H1 (cell line): ENCODE results near the gene TSPAN6. TPM values are rescaled to one million over a fixed set of nuclear protein-coding genes. Genes with fewer than 3 reads are reported as not detected.

ENCODE experiments used
- CTCF ChIA-PET: fragments of 300-600 bp; sonication (Branson Sonifier 250); formaldehyde crosslinking; loops from one replicate; lab custom pipeline; 2021; ENCODE audit not compliant: partially characterized antibody; lab: Charles Lee
- POLR2A ChIA-PET: fragments of 300-600 bp; sonication (Branson Sonifier 250); formaldehyde crosslinking; loops from one replicate; lab custom pipeline; 2021; ENCODE audit warnings: inconsistent platforms; ENCODE audit not compliant: partially characterized antibody; lab: Charles Lee
- DNase-seq, 2 experiments: peaks; one replicate each; pipeline versions ENCODE4 v3.0.0 to v3.0.0-alpha.2; 2010 to 2022; ENCODE audit warnings: low spot score in 2 of 2, low read depth in 1 of 2, mixed read lengths in 1 of 2
- FAIRE-seq: peaks from 2 replicates; lab custom pipeline; 2011; peaks lifted over from hg19 to GRCh38; lab: Jason Lieb, UNC
- H2AFZ ChIP-seq: 2 replicates; pipeline ENCODE4 v1.8.1; 2012; ENCODE audit warnings: low read length, inconsistent platforms
- H2AK5ac ChIP-seq: 2 replicates; pipeline ENCODE4 v1.6.1; 2013; ENCODE audit warnings: low read depth, low read length
- H2BK120ac ChIP-seq: replicated peaks from 2 replicates; pipeline ENCODE3; 2013; ENCODE audit warnings: low read depth, low read length, inconsistent platforms
- H2BK12ac ChIP-seq: 2 replicates; pipeline ENCODE4 v1.6.1; 2013; ENCODE audit warnings: low read depth, low read length
- H2BK15ac ChIP-seq: 2 replicates; pipeline ENCODE4 v1.6.1; 2013; ENCODE audit warnings: low read length
- H2BK20ac ChIP-seq: 2 replicates; pipeline ENCODE4 v1.6.1; 2013; ENCODE audit warnings: low read length
- H2BK5ac ChIP-seq: 2 replicates; pipeline ENCODE4 v1.6.1; 2013; ENCODE audit warnings: low read depth, low read length
- H3K14ac ChIP-seq: 2 replicates; pipeline ENCODE4 v1.6.1; 2013; ENCODE audit warnings: inconsistent platforms; ENCODE audit not compliant: insufficient read length
- H3K18ac ChIP-seq: 2 replicates; pipeline ENCODE4 v1.6.1; 2013; ENCODE audit warnings: low read length; ENCODE audit errors: extremely low read depth
- H3K23ac ChIP-seq: 2 replicates; pipeline ENCODE4 v1.6.1; 2013; ENCODE audit warnings: inconsistent platforms; ENCODE audit not compliant: insufficient read length
- H3K23me2 ChIP-seq: 2 replicates; pipeline ENCODE4 v1.6.1; 2013; ENCODE audit warnings: low read depth, low read length
- H3K27ac ChIP-seq: 2 replicates; pipeline ENCODE4 v1.6.1; 2011; ENCODE audit warnings: low read depth, low read length, inconsistent platforms
- H3K27me3 ChIP-seq, 4 experiments: replicated peaks in 1 of 4; 1 replicate in 1 of 4; 2 replicates in 3 of 4; pipeline versions ENCODE4 v1.6.1 to v1.8.1; 2011 to 2013; ENCODE audit warnings: low read length in 3 of 4, mild to moderate bottlenecking in 3 of 4, inconsistent platforms in 2 of 4, mixed read lengths in 2 of 4, moderate library complexity in 1 of 4; ENCODE audit not compliant: control insufficient read depth in 3 of 4, insufficient read depth in 3 of 4; ENCODE audit errors: extremely low read depth in 1 of 4
- H3K36me3 ChIP-seq, 4 experiments: 2 replicates each; pipeline versions ENCODE4 v1.6.1 to v1.8.1; 2011 to 2013; ENCODE audit warnings: mild to moderate bottlenecking in 4 of 4, low read length in 3 of 4, moderate library complexity in 2 of 4, control low read depth in 1 of 4, inconsistent platforms in 1 of 4; ENCODE audit not compliant: insufficient read depth in 4 of 4, control insufficient read depth in 2 of 4
- H3K4ac ChIP-seq: replicated peaks from 2 replicates; pipeline ENCODE3; 2013; ENCODE audit warnings: low read length, low read depth, mixed read lengths, inconsistent platforms; ENCODE audit not compliant: insufficient read length
- H3K4me1 ChIP-seq, 4 experiments: replicated peaks in 1 of 4; 1 replicate in 1 of 4; 2 replicates in 3 of 4; pipeline versions ENCODE4 v1.6.1 to v1.8.1; 2011 to 2013; ENCODE audit warnings: low read length in 3 of 4, inconsistent platforms in 2 of 4, mixed read lengths in 1 of 4; ENCODE audit not compliant: insufficient read depth in 4 of 4, control insufficient read depth in 3 of 4
- H3K4me2 ChIP-seq, 2 experiments: 2 replicates each; pipeline versions ENCODE4 v1.6.1 to v1.8.1; 2011 to 2013; ENCODE audit warnings: low read depth in 2 of 2, low read length in 2 of 2, control low read depth in 1 of 2, inconsistent platforms in 1 of 2, mild to moderate bottlenecking in 1 of 2; ENCODE audit not compliant: insufficient read depth in 1 of 2
- H3K4me3 ChIP-seq, 4 experiments: fragments of 200-600, 300-600 bp in 1 of 4; sonication (generic), shearing (Covaris generic), sonication (Bioruptor Twin) in 1 of 4; 2 replicates each; pipeline versions ENCODE4 v1.5.1 to v1.8.1; 2011 to 2016; ENCODE audit warnings: low read length in 4 of 4, low read depth in 3 of 4, control low read depth in 2 of 4, inconsistent platforms in 2 of 4, mild to moderate bottlenecking in 2 of 4, mixed read lengths in 1 of 4, moderate library complexity in 1 of 4; ENCODE audit not compliant: insufficient read depth in 2 of 4; ENCODE audit errors: extremely low read depth in 1 of 4
- H3K56ac ChIP-seq: replicated peaks from 2 replicates; pipeline ENCODE3; 2013; ENCODE audit warnings: low read depth, mild to moderate bottlenecking, mixed read lengths, low read length, inconsistent platforms; ENCODE audit not compliant: insufficient read length
- H3K79me1 ChIP-seq: 2 replicates; pipeline ENCODE4 v1.6.1; 2013; ENCODE audit warnings: low read depth, low read length, control low read depth
- H3K79me2 ChIP-seq, 2 experiments: 2 replicates each; pipeline versions ENCODE4 v1.6.1 to v1.8.1; 2012 to 2013; ENCODE audit warnings: low read length in 2 of 2, mild to moderate bottlenecking in 2 of 2, inconsistent platforms in 1 of 2; ENCODE audit not compliant: insufficient read depth in 2 of 2, control insufficient read depth in 1 of 2
- H3K9ac ChIP-seq, 4 experiments: replicated peaks in 1 of 4; 1 replicate in 1 of 4; 2 replicates in 3 of 4; pipeline versions ENCODE4 v1.6.1 to v1.8.1; 2011 to 2013; ENCODE audit warnings: low read depth in 3 of 4, low read length in 3 of 4, control low read depth in 2 of 4, mild to moderate bottlenecking in 2 of 4, moderate library complexity in 2 of 4, inconsistent platforms in 1 of 4; ENCODE audit errors: extremely low read depth in 1 of 4
- H3K9me3 ChIP-seq, 2 experiments: 2 replicates each; pipeline versions ENCODE4 v1.6.1 to v1.8.1; 2012 to 2013; ENCODE audit warnings: mild to moderate bottlenecking in 2 of 2, moderate library complexity in 2 of 2, control low read depth in 1 of 2, inconsistent platforms in 1 of 2, low read depth in 1 of 2, low read length in 1 of 2, mixed read lengths in 1 of 2; ENCODE audit not compliant: insufficient read depth in 2 of 2
- H4K20me1 ChIP-seq, 2 experiments: replicated peaks in 1 of 2; 2 replicates each; pipeline versions ENCODE3 to v1.8.1; 2011 to 2013; ENCODE audit warnings: inconsistent platforms in 2 of 2, low read length in 2 of 2, mild to moderate bottlenecking in 1 of 2; ENCODE audit not compliant: insufficient read depth in 2 of 2, control insufficient read depth in 1 of 2
- H4K5ac ChIP-seq: 2 replicates; pipeline ENCODE4 v1.6.1; 2013; ENCODE audit warnings: low read length, low read depth, mixed read lengths, inconsistent platforms; ENCODE audit not compliant: insufficient read length
- H4K8ac ChIP-seq: 2 replicates; pipeline ENCODE4 v1.8.0; 2013; ENCODE audit warnings: mild to moderate bottlenecking, moderate library complexity, low read length, inconsistent platforms; ENCODE audit not compliant: insufficient read depth; ENCODE audit errors: extremely low read depth
- H4K91ac ChIP-seq: replicated peaks from 2 replicates; pipeline ENCODE3; 2013; ENCODE audit warnings: low read length, mixed read lengths, inconsistent platforms; ENCODE audit not compliant: insufficient read length
- BRCA1 ChIP-seq: IDR thresholded peaks from 2 replicates; pipeline ENCODE4 v1.6.1; 2012; ENCODE audit warnings: low read depth, low read length, improper control_type of control experiment
- CHD2 ChIP-seq: IDR thresholded peaks from 2 replicates; pipeline ENCODE4 v1.6.1; 2012; ENCODE audit warnings: low read length, improper control_type of control experiment
- CTBP2 ChIP-seq: IDR thresholded peaks from 2 replicates; pipeline ENCODE4 v1.7.0; 2011; ENCODE audit warnings: borderline replicate concordance, mild to moderate bottlenecking, moderate library complexity, mixed read lengths, low read length; ENCODE audit not compliant: insufficient read depth, insufficient read length
- E2F6 ChIP-seq: IDR thresholded peaks from 2 replicates; pipeline ENCODE4 v1.6.1; 2012; ENCODE audit warnings: inconsistent platforms
- FOSL1 ChIP-seq: IDR thresholded peaks from 2 replicates; pipeline ENCODE4 v1.6.1; 2011; ENCODE audit warnings: mild to moderate bottlenecking, low read depth, low read length, moderate library complexity; ENCODE audit not compliant: insufficient read depth
- HDAC2 ChIP-seq, 2 experiments: fragments of 300-600 bp in 1 of 2; sonication (generic) in 1 of 2; IDR thresholded peaks; 2 replicates each; pipeline ENCODE4 v1.6.1; 2011 to 2012; ENCODE audit warnings: low read depth in 2 of 2, low read length in 2 of 2, mild to moderate bottlenecking in 2 of 2, moderate library complexity in 2 of 2, borderline replicate concordance in 1 of 2, inconsistent platforms in 1 of 2
- KDM5A ChIP-seq: fragments of 200-600 bp; IDR thresholded peaks from 2 replicates; pipeline ENCODE4 v1.7.1; 2012; ENCODE audit warnings: mild to moderate bottlenecking, low read length, inconsistent platforms, mixed read lengths
- POLR2AphosphoS5 ChIP-seq: IDR thresholded peaks from 2 replicates; pipeline ENCODE4 v1.6.1; 2011; ENCODE audit warnings: low read depth, low read length
- SUZ12 ChIP-seq: fragments of 200-600 bp; sonication (generic); IDR thresholded peaks from 2 replicates; pipeline ENCODE4 v1.6.1; 2012; ENCODE audit warnings: mild to moderate bottlenecking, inconsistent platforms, low read length, moderate library complexity, mixed read lengths
- WGBS, 2 experiments: shearing (Covaris generic) in 1 of 2; methylation state at CpG; one replicate each; pipeline versions ENCODE4 v1.1.6 to v1.1.7; 2013 to 2015; ENCODE audit warnings: low lambda C conversion rate in 2 of 2, mixed read lengths in 2 of 2, inconsistent platforms in 1 of 2, low coverage in 1 of 2, missing lambda C conversion rate in 1 of 2; ENCODE audit not compliant: insufficient replicate concordance in 2 of 2, insufficient coverage in 1 of 2, insufficient read length in 1 of 2; ENCODE audit errors: extremely low coverage in 1 of 2, missing lambda C conversion rate in 1 of 2; 5-methylcytosine and 5-hydroxymethylcytosine counted together
- polyA plus RNA-seq, 7 experiments: library from polyadenylated mRNA; depleted of rRNA in 3 of 7; stranded (reverse) in 5 of 7; unstranded in 2 of 7; fragments of >200 nt in 5 of 7; fragments of 200-250 nt in 2 of 7; gene quantifications; 1 replicate in 5 of 7; 2 replicates in 1 of 7; 4 replicates in 1 of 7; pipeline versions ENCODE4 v1.2.1 to v1.2.3, GENCODE V29; 2011 to 2013; ENCODE audit warnings: missing spikeins in 2 of 7, mixed read lengths in 2 of 7
- total RNA-seq: library from RNA; stranded (reverse); fragmentation: NEBNext Ultra II Directional; extraction: Animal tissue kit (Norgen Biotek cat#: 25700); gene quantifications from 2 replicates; pipeline ENCODE4 v1.2.1, GENCODE V29; 2021

Gene TSPAN6
- total and polyA plus RNA-seq, 2 of the 8 experiments (the other 6 are each of a cell fraction or from before 2014, with no cell fraction given) = 58.1 to 67.7 TPM

- H4K91ac ChIP-seq = no peak overlapping the region
- H3K9me3 ChIP-seq = no peaks in the 10 kb centered on the region
- H3K23ac ChIP-seq = no peak overlapping the region
- H3K18ac ChIP-seq = no peak overlapping the region
- DNase-seq (no peak), FAIRE-seq (no peak)
- POLR2A ChIA-PET = interaction anchor here (3.2 kb wide), 1 partner anchor 12 kb away, joined by 14 read pairs; the partner anchor contains the start of gene TSPAN6
- no peak overlapping the region for H3K4ac ChIP-seq
- H2BK20ac ChIP-seq = no peak overlapping the region
- no peak overlapping the region for H3K14ac ChIP-seq
- no peak overlapping the region for H4K5ac ChIP-seq
- H2BK5ac ChIP-seq = no peak overlapping the region
- CTCF ChIA-PET = interaction anchor here (1.0 to 1.4 kb wide), 3 partner anchors 7 to 24 kb away, joined by 3 to 7 read pairs (median 3); partner anchors contain the start of gene TSPAN6
- H2BK15ac ChIP-seq = no peak overlapping the region
- H2AFZ ChIP-seq = no peak overlapping the region
- no peaks in the 10 kb centered on the region for H3K23me2 ChIP-seq
- no peak overlapping the region for H2AK5ac ChIP-seq
- no peaks in the 10 kb centered on the region for H3K79me2 ChIP-seq
- H3K4me2 ChIP-seq = no peak overlapping the region; a peak in 1 of 4 replicates
- H4K8ac ChIP-seq = no peak overlapping the region
- H3K27me3 ChIP-seq = no peaks in the 10 kb centered on the region
- H3K56ac ChIP-seq = no peak overlapping the region
- WGBS, 2 experiments = 66% methylated on average over 8 of the region's 8 CpGs; no CpG with 5 or more reads in 1 of the 2 experiments
- no peaks in the 10 kb centered on the region for H4K20me1 ChIP-seq
- H3K36me3 ChIP-seq = no peaks in the 10 kb centered on the region
- H3K79me1 ChIP-seq = no peaks in the 10 kb centered on the region
- H2BK120ac ChIP-seq = no peak overlapping the region
- H2BK12ac ChIP-seq = no peak overlapping the region
- no peak overlapping the region; the same call in 1 of the 2 replicates for H3K27ac ChIP-seq
- H3K9ac ChIP-seq = no peak overlapping the region
- H3K4me3 ChIP-seq = no peak overlapping the region
- H3K4me1 ChIP-seq = peaks cover 0 to 10% (median 4%) of the 10 kb centered on the region in 4 experiments; a peak in 3 of 7 replicates
- TF ChIP-seq CHD2 (no peak), SUZ12 (no peak), POLR2AphosphoS5 (no peak), BRCA1 (no peak), FOSL1 (no peak), KDM5A (no peak), CTBP2 (no peak), HDAC2 (IDR thresholded peaks at IDR 0.05; ENCODE audit: borderline replicate concordance in 1 of 2, low read depth in 2 of 2, low read length in 2 of 2) (no peak), E2F6 (no peak)
Measured at GRCh38 chrX:100648458-100649417, 12.1 kb upstream of the TSPAN6 start.
